HG02981 (cell line): ENCODE data around the gene SLC35F1.
"Not testable (repeated sequence)": the region's sequence is repeated elsewhere in the genome, so short reads cannot be mapped to it uniquely, and the experiment has no call there.

Source experiments
- ATAC-seq: cut with Tn5 transposase; IDR thresholded peaks from one replicate; pipeline ENCODE4 v1.9.1; 2021; ENCODE audit warnings: mild to moderate bottlenecking, moderate library complexity; ENCODE audit not compliant: unreplicated experiment

Gene SLC35F1

DNA sequence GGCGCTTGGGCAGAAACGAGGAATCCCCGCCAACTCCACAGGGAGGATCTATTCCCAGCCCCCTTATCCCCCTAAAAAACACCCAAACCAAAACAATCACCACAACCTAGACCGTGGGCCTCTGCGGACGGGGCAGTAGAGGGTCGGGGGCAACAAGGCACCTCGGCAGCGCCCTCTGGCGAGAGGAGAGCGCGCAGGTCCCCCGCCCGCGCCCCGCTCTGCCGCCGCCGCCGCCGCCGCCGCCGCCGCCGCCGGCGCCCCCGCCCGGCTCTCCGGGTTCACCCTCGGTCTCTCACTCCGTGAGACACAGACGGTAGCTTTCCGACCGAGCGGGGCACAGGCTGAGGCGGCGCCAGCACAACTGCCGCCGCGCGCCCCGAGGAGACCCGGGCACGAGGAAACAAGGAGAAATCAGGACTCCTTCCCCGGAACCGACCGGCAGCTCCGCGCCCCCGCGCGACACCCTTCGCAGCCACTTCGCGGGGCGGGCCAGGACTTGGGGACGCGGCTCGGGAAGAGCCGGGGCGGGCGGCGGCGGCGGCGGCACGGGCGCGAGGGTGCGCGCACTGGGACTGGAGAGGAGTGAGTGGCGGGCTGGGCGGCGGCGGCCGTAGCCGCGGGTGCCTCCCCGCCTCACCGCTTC, at the start of gene SLC35F1:
TSS of gene SLC35F1 (plus strand) at position 307 of the 643 bp plus-strand sequence.
- peak; percentile 45 for ATAC-seq

DNA sequence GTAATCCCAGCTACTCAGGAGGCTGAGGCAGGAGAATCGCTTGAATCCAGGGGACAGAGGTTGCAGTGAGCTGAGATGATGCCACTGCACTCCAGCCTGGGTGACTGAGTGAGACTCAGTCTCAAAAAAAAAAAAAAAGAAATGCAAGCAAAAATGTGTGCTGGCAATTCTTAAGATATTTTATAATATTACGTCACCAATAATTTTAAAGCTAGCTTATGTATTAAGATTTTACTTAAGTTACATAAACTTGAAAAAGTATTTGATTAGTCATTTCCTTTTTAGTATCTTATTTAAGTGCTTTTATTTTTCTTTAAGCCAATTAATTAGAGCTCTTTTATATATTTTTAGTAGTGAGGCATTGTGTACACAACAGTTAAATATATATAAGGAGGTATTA, 48.5 kb upstream of the SLC35F1 start:
- ATAC-seq: not testable (repeated sequence)

DNA sequence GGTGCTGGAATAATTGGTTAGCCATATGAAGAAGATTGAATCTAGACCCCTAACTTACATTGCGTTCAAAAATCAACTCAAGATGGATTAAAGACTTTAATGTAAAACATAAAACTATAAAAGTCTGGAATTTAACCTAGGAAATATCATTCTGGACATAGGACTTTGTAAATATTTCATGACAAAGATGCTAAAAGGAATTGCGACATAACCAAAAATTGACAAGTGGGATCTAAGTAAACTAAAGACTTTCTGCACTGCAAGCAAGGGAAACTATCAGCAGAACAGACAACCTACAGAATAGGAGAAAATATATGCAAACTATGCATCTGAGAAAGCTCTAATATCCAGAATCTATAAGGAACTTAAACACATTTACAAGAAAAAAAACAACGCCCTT, 45.5 kb upstream of the SLC35F1 start:
- ATAC-seq: no peak

DNA sequence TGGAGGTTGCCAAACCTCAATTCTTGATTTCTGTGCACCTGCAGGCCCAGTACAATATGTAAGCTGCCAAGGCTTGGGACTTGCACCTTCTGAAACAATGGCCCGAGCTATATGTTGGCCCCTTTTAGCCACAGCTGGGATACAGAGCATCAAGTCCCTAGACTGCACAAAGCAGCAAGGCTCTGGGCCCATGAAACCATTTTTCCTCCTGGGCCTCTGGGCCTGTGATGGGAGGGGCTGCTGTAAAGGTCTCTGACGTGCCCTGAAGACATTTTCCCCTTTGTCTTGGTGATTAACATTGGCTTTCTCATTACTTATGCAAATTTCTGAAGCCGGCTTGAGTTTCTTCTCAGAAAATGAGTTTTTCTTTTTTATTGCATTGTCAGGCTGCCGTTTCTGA, 40.5 kb upstream of the SLC35F1 start:
- ATAC-seq: no peak

DNA sequence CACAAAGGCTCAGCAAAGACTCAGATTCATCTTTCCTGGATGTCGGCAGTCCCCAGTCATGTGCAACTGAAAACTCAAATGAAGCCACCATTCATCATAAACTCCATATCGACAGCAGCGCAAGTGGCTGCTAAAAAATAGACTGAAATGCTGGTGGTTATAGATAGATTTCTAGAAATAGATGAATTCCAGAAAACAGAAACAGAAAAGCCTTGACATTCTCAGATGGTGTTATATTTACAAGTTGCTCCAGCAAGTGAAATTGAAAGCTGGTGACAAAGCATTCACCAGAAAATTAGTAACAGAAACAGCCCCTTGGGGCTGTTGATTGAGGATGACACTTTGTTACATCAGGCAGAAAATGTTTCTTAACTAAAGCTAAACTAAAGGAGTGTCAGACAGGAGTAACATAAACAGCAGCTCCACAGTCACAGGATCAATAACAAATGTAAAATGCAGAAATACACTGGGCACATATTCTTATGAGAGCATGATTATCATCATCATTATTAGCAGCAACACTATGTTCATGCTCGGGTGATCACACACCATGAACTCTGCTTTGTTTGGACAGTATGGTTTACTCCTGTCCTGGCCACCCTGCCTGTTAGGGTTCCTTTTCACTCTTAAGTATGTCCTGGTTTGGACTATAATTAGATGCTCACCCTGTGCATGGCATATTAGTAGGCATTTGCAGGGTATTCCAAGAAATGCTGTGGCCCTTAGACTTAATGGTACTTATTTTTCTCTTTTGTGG, 36.4 kb upstream of the SLC35F1 start:
- peak; percentile 69 for ATAC-seq

DNA sequence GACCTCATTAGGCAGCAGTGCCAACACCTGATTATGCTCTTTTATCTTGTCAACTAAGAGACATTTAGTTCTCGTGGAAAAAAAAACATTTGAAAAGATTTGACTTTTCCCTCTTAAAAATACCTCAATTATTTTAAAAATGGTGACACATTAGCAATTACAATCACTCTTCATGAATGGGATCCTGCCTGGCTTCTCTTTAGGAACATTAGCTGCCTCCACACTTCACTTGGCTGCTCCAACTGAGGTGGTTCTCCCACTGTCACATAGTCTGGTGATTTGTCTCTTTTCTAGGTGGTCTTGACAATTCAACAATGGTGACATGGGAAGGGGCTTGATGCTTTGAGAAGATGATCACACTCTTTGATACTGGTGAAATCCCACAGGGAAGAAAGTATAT, 26.2 kb upstream of the SLC35F1 start:
- ATAC-seq: no peak

DNA sequence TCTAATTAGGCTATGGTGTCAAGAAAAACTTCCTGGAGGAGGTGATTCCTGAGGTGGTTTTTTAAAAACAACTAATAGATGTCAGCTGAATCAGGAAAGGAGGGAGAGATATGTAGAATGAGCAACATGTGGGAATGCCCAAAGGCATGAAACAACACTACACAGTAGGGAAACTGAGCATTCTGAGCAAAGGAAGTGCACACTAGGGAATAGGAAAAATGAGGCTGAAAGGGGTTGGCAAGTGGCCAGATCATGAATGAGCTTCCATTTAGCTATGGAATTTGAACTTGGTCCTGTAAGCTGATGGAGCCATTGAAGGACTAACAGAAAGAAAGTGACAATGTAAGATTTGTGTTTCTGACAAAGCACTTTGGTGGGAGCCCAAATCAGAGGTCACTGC, 16.9 kb upstream of the SLC35F1 start:
- no peak for ATAC-seq

DNA sequence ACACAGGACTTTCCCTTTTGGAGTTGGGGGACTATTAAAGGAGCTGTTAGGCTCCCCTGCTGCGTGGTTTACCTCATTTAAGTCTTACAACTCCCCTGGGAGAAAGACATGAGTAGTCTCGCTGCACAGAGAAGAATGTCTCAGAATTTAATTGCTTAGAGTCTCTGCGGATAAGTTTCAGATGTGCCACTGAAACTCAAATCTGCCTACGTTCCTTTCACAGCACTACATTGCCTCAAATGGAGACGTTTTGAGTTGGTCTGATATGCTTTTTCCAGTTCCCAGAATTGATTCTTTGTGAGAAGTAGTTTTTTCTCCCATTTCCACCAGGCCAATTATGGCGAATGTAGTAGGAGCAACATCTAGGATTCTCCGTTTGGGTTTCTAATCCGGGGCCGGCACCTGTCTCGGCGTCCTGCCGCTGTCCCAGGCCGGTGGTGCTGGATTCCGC, 532 bp upstream of the SLC35F1 start:
- peak; percentile 43 for ATAC-seq

DNA sequence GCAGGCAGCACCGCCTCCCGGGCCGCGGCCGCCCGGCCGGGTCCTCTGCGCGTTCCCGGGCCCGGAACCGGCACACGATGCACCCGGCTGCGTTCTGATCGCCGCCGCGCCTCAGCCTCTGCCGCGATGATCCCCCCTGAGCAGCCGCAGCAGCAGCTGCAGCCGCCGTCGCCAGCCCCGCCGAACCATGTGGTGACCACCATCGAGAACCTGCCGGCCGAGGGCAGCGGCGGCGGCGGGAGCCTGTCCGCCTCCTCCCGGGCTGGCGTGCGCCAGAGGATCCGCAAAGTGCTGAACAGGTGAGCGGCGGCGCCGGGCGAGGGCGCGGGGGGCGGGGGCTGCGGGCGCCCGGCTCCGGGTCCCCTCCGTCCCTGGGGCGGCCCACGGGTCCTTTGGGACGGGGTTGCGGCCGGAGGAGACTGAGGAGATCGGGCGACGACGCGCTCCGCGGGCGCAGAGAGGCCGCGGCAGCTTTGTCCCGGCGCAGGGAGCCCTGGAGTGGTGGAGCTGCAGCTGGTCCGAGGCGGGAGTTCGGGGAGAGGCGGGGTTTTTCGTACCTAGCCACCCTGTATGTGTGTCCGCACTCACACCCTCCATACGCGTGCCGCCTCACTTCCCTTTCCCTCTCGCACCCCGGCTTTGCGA, 659 bp downstream of the SLC35F1 start:
- peak; percentile 21 for ATAC-seq

DNA sequence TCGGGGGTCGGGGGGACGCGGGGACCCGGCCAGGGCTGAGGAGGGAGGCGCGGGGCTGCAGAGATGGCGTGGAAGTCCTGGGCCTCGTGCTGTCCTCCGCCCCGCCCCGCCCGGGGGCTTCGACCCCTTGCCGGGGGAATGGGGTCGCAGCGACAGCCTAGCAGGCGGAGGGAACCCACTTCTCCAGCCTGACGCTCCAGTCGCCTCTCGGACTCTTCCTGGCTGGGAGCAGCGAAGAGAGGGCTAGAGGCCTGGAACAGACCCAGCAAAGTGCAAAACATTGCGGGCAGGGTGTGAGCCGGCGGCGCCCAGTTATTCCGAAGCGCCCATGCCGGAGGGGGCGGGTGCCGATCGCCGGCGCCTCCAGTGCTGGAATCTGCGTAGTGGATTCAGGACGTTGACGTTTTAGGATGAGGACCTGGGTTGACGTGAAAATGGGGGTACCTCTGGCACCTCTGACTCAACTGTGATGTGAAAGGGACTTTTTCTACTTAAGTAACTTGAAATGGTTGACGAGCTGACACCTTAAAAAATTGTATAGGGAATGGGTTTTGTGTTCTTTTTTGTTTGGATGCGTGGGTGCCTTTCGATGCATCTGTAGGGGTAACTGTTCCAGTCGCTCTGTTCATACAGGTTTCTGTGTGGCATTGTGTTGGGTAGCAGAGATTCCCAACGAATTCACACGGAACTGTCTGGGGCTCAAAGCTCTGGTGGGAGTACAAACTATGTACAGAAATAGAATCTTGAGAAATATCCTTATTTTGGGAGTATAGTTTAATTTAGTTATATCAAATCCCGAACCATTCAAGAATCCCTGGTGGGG, 1.4 kb downstream of the SLC35F1 start:
- ATAC-seq: no peak

DNA sequence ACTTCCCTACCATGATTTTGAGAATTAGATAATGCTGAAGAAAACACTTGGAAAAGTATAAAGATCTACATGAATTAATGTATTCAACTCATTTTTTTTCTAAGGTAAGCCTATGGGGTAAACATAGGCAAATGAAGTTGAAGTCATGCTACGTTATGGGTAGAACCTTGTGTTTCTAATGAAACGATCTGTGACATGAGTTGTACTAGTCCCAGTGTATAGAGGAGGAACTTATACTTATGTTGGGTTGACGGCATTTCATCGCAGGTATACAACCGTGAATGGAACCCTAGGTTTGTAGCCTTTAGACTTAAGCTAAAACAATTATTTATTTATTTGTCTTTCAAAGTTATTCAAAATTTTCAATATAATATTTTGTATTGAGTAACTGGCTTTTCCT, 2.6 kb downstream of the SLC35F1 start:
- ATAC-seq: no peak

DNA sequence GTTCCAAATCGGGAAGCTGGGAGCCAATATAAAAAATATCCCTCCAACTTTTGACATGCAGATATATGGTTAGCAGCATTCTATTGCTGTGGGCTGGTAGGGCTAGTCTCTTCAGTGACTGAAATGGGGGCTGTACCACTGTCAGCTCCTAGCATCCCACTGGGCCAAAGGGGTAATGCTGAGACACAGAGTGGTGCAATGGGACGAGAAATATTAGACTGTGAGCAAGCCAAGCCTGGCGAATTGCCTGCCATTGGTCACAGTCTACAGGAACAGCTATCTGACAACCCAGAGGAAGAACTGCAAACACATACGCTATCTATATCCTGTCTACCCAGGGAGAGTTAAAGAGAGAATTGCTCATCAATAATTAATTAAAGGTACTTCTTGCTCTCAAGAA, 3.5 kb downstream of the SLC35F1 start:
- no peak for ATAC-seq

DNA sequence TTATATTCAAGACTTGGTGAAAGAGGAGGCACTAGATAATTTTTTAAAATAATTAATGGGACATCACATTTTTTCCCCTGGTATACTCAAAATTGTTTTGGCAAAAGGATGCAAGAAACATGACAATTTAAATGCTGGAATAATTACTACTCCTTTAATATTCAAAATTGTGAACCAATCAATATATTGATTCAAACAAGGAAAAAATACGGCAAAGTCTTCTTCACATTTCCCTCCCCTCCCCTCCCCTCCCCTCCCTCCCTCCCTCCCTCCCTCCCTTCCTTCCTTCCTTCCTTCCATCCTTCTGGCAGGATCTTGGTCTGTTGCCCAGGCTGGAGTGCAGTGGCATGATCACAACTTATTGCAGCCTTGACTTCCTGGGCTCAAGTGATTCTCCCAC, 4.1 kb downstream of the SLC35F1 start:
- ATAC-seq: no peak

DNA sequence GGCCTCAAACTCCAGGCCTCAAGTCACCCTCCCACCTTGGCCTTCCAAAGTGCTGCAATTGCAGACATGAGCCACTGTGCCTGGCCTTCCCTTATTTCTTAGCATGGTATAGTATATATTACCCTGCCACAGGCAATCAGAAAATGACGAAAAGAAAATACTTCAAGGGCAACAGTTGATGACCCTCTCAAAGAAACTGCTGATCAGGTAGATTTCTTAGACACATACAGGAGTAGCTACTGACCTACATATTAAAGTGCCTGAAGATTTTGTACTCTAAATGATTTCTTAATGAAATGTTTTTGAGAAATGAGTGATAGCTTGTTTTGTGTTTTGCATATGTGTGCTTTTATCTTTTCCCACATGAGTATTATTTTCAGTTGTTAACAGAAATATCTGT, 4.6 kb downstream of the SLC35F1 start:
- no peak for ATAC-seq

DNA sequence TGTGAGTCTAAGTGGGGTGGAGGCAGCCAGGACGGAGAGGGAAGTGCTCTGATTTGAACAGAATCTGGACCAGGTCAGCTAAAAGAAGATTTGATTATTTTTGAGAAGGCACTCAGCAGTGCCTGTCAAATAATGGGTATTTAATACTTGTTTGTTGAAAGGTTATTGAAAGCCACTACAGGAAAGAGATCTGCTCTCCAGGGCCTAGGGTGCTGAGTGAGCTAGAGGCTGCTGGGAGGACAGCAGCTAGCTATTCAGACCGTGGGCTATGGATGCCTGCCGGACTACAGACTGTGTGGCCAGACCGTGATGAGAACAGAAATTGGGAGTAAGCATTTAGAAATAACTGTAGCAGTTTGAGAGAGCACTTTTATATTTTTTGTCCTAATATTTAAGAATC, 8.8 kb downstream of the SLC35F1 start:
- ATAC-seq: no peak

DNA sequence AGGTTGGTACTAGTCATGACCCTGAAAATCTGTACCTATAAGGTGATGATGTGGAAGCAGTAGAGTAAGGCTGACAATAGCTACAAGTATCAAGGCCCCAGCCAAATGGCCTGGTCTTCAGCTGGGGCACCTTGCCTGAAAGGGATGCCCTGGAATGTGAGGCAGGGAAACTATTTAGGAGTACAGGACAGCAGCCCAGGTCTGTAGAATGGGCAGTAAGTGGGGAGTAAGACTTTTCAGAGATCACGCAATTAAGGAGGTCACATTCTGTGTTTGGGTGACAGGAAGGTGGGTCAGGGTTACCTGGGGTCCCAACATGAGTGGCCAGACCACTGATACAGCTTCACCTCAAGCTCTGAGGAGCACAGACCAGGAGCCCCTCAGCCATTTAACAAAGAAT, 9.4 kb downstream of the SLC35F1 start:
- ATAC-seq: no peak

DNA sequence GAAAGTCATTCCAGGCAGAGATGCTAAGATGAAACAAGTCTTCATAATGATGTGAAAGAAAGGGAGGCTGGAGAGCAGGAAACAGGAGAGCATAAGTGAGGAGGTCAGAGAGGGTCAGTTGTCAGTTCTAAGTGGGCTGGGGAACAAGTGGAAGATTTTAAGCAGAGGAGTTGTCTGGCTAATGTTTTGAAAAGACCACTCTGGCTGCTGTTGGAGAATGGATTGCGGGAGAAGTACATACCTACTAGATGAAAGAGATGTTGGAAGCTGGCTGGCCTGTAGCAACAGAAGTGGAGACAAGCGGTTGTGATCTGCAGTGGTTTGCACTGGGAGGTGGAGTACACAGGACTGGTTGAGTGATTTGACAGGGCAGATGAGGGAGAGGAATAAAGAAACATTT, 10.1 kb downstream of the SLC35F1 start:
- no peak for ATAC-seq

DNA sequence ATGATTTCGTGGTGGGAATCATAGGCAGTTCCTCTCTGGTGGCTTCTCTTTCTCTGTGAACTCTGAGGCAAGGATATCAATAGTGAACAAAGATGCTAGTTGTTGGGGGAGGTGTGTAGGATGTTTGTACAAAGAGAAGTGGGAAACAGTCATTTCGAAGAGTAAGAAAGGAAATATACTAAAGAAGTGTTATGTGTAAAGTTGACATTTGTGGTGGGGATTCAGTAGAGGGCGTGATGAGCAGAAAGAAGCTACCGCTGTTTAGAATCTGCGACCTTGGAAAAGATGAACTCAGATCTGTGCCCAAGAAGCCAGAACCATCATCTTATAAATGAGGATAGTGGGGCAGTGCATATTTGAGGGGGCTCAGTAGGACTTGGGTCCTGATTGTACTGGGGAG, 11.4 kb downstream of the SLC35F1 start:
- ATAC-seq: no peak

DNA sequence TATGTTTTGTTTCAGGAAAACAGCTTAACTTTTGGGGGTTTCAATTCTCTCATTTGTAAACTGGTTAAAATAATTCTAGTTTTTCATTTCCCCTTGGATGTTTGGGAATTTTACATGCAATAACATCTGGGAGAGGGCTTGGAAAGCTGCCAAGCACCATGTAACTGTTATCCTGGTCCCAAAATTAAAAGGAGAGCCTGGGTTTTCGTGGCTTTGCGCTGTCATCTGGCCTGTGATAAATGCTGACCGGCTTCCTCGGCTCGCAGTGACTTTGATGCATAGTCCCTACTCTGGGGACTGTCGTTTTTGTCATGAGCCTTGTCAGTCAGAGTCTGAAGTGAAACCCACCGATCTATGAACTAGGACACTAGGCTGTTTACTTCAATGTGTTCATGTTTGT, 12.2 kb downstream of the SLC35F1 start:
- ATAC-seq: no peak

DNA sequence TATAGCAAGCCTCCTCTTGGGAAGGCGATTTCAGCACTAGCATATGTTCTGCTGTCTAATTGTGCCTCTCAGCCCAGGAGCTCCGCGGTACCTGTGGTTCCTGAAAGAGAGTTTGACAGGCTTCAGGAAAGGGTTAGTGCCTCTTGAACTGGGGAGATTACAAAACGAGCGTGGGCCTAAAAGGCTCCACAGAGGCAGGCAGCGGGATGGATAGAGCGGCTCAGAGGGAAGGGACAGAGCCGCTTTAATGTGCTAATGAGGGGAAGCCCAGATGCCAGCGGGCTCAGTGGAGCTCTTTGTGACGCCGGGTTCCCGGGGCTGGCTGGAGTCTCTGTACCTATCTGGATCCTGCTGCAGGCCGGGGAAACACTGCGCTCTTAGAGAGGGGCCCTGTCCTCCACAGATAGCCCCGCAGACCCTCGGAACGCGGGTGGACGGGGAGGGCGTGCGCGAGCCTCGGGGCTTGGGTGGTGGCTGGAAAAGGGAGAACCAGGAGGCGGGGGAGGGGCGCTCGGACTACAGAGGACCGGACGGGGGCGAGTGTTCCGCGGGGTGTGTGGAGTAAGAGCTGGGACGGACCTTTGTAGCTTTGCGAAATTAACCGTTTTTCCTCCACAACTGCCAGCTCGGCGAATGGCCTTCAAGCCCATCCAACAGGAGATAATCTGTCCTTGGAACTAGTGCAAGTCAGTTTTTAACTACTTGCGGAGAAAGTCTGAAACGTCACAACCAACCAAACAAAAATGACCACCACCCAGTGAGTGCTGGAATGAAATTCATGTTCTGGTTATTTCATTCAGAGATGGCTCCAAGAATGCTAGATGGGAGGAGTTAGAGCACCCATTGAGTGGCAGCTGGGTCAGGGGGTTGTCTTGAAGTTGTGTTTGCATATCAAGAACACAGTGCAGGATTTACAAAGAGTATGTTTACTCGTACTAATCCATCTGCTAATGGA, 13.0 kb downstream of the SLC35F1 start:
- ATAC-seq: no peak
